H1 (cell line): ENCODE data around the gene HRNR. TPM values are rescaled to one million over a fixed set of nuclear protein-coding genes. Genes with fewer than 3 reads are reported as not detected.

Source experiments
- CTCF ChIA-PET: fragments of 300-600 bp; sonication (Branson Sonifier 250); formaldehyde crosslinking; loops from one replicate; lab custom pipeline; 2021; ENCODE audit not compliant: partially characterized antibody; lab: Charles Lee
- POLR2A ChIA-PET: fragments of 300-600 bp; sonication (Branson Sonifier 250); formaldehyde crosslinking; loops from one replicate; lab custom pipeline; 2021; ENCODE audit warnings: inconsistent platforms; ENCODE audit not compliant: partially characterized antibody; lab: Charles Lee
- DNase-seq, 2 experiments: peaks; one replicate each; pipeline versions ENCODE4 v3.0.0 to v3.0.0-alpha.2; 2010 to 2022; ENCODE audit warnings: low spot score in 2 of 2, low read depth in 1 of 2, mixed read lengths in 1 of 2
- FAIRE-seq: peaks from 2 replicates; lab custom pipeline; 2011; peaks lifted over from hg19 to GRCh38; lab: Jason Lieb, UNC
- H2AFZ ChIP-seq: 2 replicates; pipeline ENCODE4 v1.8.1; 2012; ENCODE audit warnings: low read length, inconsistent platforms
- H2AK5ac ChIP-seq: 2 replicates; pipeline ENCODE4 v1.6.1; 2013; ENCODE audit warnings: low read depth, low read length
- H2BK120ac ChIP-seq: replicated peaks from 2 replicates; pipeline ENCODE3; 2013; ENCODE audit warnings: low read depth, low read length, inconsistent platforms
- H2BK12ac ChIP-seq: 2 replicates; pipeline ENCODE4 v1.6.1; 2013; ENCODE audit warnings: low read depth, low read length
- H2BK15ac ChIP-seq: 2 replicates; pipeline ENCODE4 v1.6.1; 2013; ENCODE audit warnings: low read length
- H2BK20ac ChIP-seq: 2 replicates; pipeline ENCODE4 v1.6.1; 2013; ENCODE audit warnings: low read length
- H2BK5ac ChIP-seq: 2 replicates; pipeline ENCODE4 v1.6.1; 2013; ENCODE audit warnings: low read depth, low read length
- H3K14ac ChIP-seq: 2 replicates; pipeline ENCODE4 v1.6.1; 2013; ENCODE audit warnings: inconsistent platforms; ENCODE audit not compliant: insufficient read length
- H3K18ac ChIP-seq: 2 replicates; pipeline ENCODE4 v1.6.1; 2013; ENCODE audit warnings: low read length; ENCODE audit errors: extremely low read depth
- H3K23ac ChIP-seq: 2 replicates; pipeline ENCODE4 v1.6.1; 2013; ENCODE audit warnings: inconsistent platforms; ENCODE audit not compliant: insufficient read length
- H3K23me2 ChIP-seq: 2 replicates; pipeline ENCODE4 v1.6.1; 2013; ENCODE audit warnings: low read depth, low read length
- H3K27ac ChIP-seq: 2 replicates; pipeline ENCODE4 v1.6.1; 2011; ENCODE audit warnings: low read depth, low read length, inconsistent platforms
- H3K27me3 ChIP-seq, 4 experiments: replicated peaks in 1 of 4; 1 replicate in 1 of 4; 2 replicates in 3 of 4; pipeline versions ENCODE4 v1.6.1 to v1.8.1; 2011 to 2013; ENCODE audit warnings: low read length in 3 of 4, mild to moderate bottlenecking in 3 of 4, inconsistent platforms in 2 of 4, mixed read lengths in 2 of 4, moderate library complexity in 1 of 4; ENCODE audit not compliant: control insufficient read depth in 3 of 4, insufficient read depth in 3 of 4; ENCODE audit errors: extremely low read depth in 1 of 4
- H3K36me3 ChIP-seq, 4 experiments: 2 replicates each; pipeline versions ENCODE4 v1.6.1 to v1.8.1; 2011 to 2013; ENCODE audit warnings: mild to moderate bottlenecking in 4 of 4, low read length in 3 of 4, moderate library complexity in 2 of 4, control low read depth in 1 of 4, inconsistent platforms in 1 of 4; ENCODE audit not compliant: insufficient read depth in 4 of 4, control insufficient read depth in 2 of 4
- H3K4ac ChIP-seq: replicated peaks from 2 replicates; pipeline ENCODE3; 2013; ENCODE audit warnings: low read length, low read depth, mixed read lengths, inconsistent platforms; ENCODE audit not compliant: insufficient read length
- H3K4me1 ChIP-seq, 4 experiments: replicated peaks in 1 of 4; 1 replicate in 1 of 4; 2 replicates in 3 of 4; pipeline versions ENCODE4 v1.6.1 to v1.8.1; 2011 to 2013; ENCODE audit warnings: low read length in 3 of 4, inconsistent platforms in 2 of 4, mixed read lengths in 1 of 4; ENCODE audit not compliant: insufficient read depth in 4 of 4, control insufficient read depth in 3 of 4
- H3K4me2 ChIP-seq, 2 experiments: 2 replicates each; pipeline versions ENCODE4 v1.6.1 to v1.8.1; 2011 to 2013; ENCODE audit warnings: low read depth in 2 of 2, low read length in 2 of 2, control low read depth in 1 of 2, inconsistent platforms in 1 of 2, mild to moderate bottlenecking in 1 of 2; ENCODE audit not compliant: insufficient read depth in 1 of 2
- H3K4me3 ChIP-seq, 4 experiments: fragments of 200-600, 300-600 bp in 1 of 4; sonication (generic), shearing (Covaris generic), sonication (Bioruptor Twin) in 1 of 4; 2 replicates each; pipeline versions ENCODE4 v1.5.1 to v1.8.1; 2011 to 2016; ENCODE audit warnings: low read length in 4 of 4, low read depth in 3 of 4, control low read depth in 2 of 4, inconsistent platforms in 2 of 4, mild to moderate bottlenecking in 2 of 4, mixed read lengths in 1 of 4, moderate library complexity in 1 of 4; ENCODE audit not compliant: insufficient read depth in 2 of 4; ENCODE audit errors: extremely low read depth in 1 of 4
- H3K56ac ChIP-seq: replicated peaks from 2 replicates; pipeline ENCODE3; 2013; ENCODE audit warnings: low read depth, mild to moderate bottlenecking, mixed read lengths, low read length, inconsistent platforms; ENCODE audit not compliant: insufficient read length
- H3K79me1 ChIP-seq: 2 replicates; pipeline ENCODE4 v1.6.1; 2013; ENCODE audit warnings: low read depth, low read length, control low read depth
- H3K79me2 ChIP-seq, 2 experiments: 2 replicates each; pipeline versions ENCODE4 v1.6.1 to v1.8.1; 2012 to 2013; ENCODE audit warnings: low read length in 2 of 2, mild to moderate bottlenecking in 2 of 2, inconsistent platforms in 1 of 2; ENCODE audit not compliant: insufficient read depth in 2 of 2, control insufficient read depth in 1 of 2
- H3K9ac ChIP-seq, 4 experiments: replicated peaks in 1 of 4; 1 replicate in 1 of 4; 2 replicates in 3 of 4; pipeline versions ENCODE4 v1.6.1 to v1.8.1; 2011 to 2013; ENCODE audit warnings: low read depth in 3 of 4, low read length in 3 of 4, control low read depth in 2 of 4, mild to moderate bottlenecking in 2 of 4, moderate library complexity in 2 of 4, inconsistent platforms in 1 of 4; ENCODE audit errors: extremely low read depth in 1 of 4
- H3K9me3 ChIP-seq, 2 experiments: 2 replicates each; pipeline versions ENCODE4 v1.6.1 to v1.8.1; 2012 to 2013; ENCODE audit warnings: mild to moderate bottlenecking in 2 of 2, moderate library complexity in 2 of 2, control low read depth in 1 of 2, inconsistent platforms in 1 of 2, low read depth in 1 of 2, low read length in 1 of 2, mixed read lengths in 1 of 2; ENCODE audit not compliant: insufficient read depth in 2 of 2
- H4K20me1 ChIP-seq, 2 experiments: replicated peaks in 1 of 2; 2 replicates each; pipeline versions ENCODE3 to v1.8.1; 2011 to 2013; ENCODE audit warnings: inconsistent platforms in 2 of 2, low read length in 2 of 2, mild to moderate bottlenecking in 1 of 2; ENCODE audit not compliant: insufficient read depth in 2 of 2, control insufficient read depth in 1 of 2
- H4K5ac ChIP-seq: 2 replicates; pipeline ENCODE4 v1.6.1; 2013; ENCODE audit warnings: low read length, low read depth, mixed read lengths, inconsistent platforms; ENCODE audit not compliant: insufficient read length
- H4K8ac ChIP-seq: 2 replicates; pipeline ENCODE4 v1.8.0; 2013; ENCODE audit warnings: mild to moderate bottlenecking, moderate library complexity, low read length, inconsistent platforms; ENCODE audit not compliant: insufficient read depth; ENCODE audit errors: extremely low read depth
- H4K91ac ChIP-seq: replicated peaks from 2 replicates; pipeline ENCODE3; 2013; ENCODE audit warnings: low read length, mixed read lengths, inconsistent platforms; ENCODE audit not compliant: insufficient read length
- BACH1 ChIP-seq: IDR thresholded peaks from 2 replicates; pipeline ENCODE4 v1.6.1; 2012; ENCODE audit warnings: low read length, improper control_type of control experiment
- CBX5 ChIP-seq: fragments of 300-800, 300-1000 bp; sonication (generic); IDR thresholded peaks from 2 replicates; pipeline ENCODE4 v1.7.1; 2016; ENCODE audit warnings: antibody characterized with exemption, low read length, low read depth
- JUND ChIP-seq: IDR thresholded peaks from 2 replicates; pipeline ENCODE4 v1.6.1; 2011; ENCODE audit warnings: mild to moderate bottlenecking, improper control_type of control experiment, low read length
- KDM1A ChIP-seq: fragments of 200-600, 300-600 bp; sonication (generic); IDR thresholded peaks from 2 replicates; pipeline ENCODE4 v1.7.1; 2016; ENCODE audit warnings: mild to moderate bottlenecking, low read length, borderline replicate concordance
- MAFK ChIP-seq: IDR thresholded peaks from 2 replicates; pipeline ENCODE4 v1.6.1; 2012; ENCODE audit warnings: low read depth, mild to moderate bottlenecking, improper control_type of control experiment, low read length
- RAD21 ChIP-seq, 2 experiments: IDR thresholded peaks in 1 of 2; conservative IDR thresholded peaks in 1 of 2; 2 replicates each; pipeline ENCODE4 v1.6.1; 2011; ENCODE audit warnings: low read depth in 2 of 2, low read length in 2 of 2, improper control_type of control experiment in 1 of 2, inconsistent platforms in 1 of 2, mild to moderate bottlenecking in 1 of 2, moderate library complexity in 1 of 2
- SIRT6 ChIP-seq: IDR thresholded peaks from one replicate; pipeline ENCODE4 v1.7.1; 2012; ENCODE audit warnings: low read length, inconsistent platforms
- SP4 ChIP-seq: IDR thresholded peaks from 2 replicates; pipeline ENCODE4 v1.6.1; 2012; ENCODE audit warnings: low read length, inconsistent platforms
- TEAD4 ChIP-seq: IDR thresholded peaks from 2 replicates; pipeline ENCODE4 v1.6.1; 2012; ENCODE audit warnings: low read depth, low read length, inconsistent platforms, mixed read lengths
- WGBS, 2 experiments: shearing (Covaris generic) in 1 of 2; methylation state at CpG; one replicate each; pipeline versions ENCODE4 v1.1.6 to v1.1.7; 2013 to 2015; ENCODE audit warnings: low lambda C conversion rate in 2 of 2, mixed read lengths in 2 of 2, inconsistent platforms in 1 of 2, low coverage in 1 of 2, missing lambda C conversion rate in 1 of 2; ENCODE audit not compliant: insufficient replicate concordance in 2 of 2, insufficient coverage in 1 of 2, insufficient read length in 1 of 2; ENCODE audit errors: extremely low coverage in 1 of 2, missing lambda C conversion rate in 1 of 2; 5-methylcytosine and 5-hydroxymethylcytosine counted together
- polyA plus RNA-seq, 7 experiments: library from polyadenylated mRNA; depleted of rRNA in 3 of 7; stranded (reverse) in 5 of 7; unstranded in 2 of 7; fragments of >200 nt in 5 of 7; fragments of 200-250 nt in 2 of 7; gene quantifications; 1 replicate in 5 of 7; 2 replicates in 1 of 7; 4 replicates in 1 of 7; pipeline versions ENCODE4 v1.2.1 to v1.2.3, GENCODE V29; 2011 to 2013; ENCODE audit warnings: missing spikeins in 2 of 7, mixed read lengths in 2 of 7
- total RNA-seq: library from RNA; stranded (reverse); fragmentation: NEBNext Ultra II Directional; extraction: Animal tissue kit (Norgen Biotek cat#: 25700); gene quantifications from 2 replicates; pipeline ENCODE4 v1.2.1, GENCODE V29; 2021
- TF ChIP-seq, protein P1 (sequence below), 3 experiments: IDR thresholded peaks; 1 replicate in 2 of 3; 2 replicates in 1 of 3; pipeline versions ENCODE4 v1.5.1 to v1.6.1; 2011; ENCODE audit warnings: low read length in 3 of 3, mild to moderate bottlenecking in 3 of 3, inconsistent platforms in 2 of 3, low read depth in 1 of 3, moderate library complexity in 1 of 3; ENCODE audit not compliant: insufficient read depth in 1 of 3; ENCODE audit errors: control extremely low read depth in 1 of 3

Gene HRNR
- total and polyA plus RNA-seq, 2 of the 8 experiments (the other 6 are each of a cell fraction or from before 2014, with no cell fraction given): not detected

DNA sequence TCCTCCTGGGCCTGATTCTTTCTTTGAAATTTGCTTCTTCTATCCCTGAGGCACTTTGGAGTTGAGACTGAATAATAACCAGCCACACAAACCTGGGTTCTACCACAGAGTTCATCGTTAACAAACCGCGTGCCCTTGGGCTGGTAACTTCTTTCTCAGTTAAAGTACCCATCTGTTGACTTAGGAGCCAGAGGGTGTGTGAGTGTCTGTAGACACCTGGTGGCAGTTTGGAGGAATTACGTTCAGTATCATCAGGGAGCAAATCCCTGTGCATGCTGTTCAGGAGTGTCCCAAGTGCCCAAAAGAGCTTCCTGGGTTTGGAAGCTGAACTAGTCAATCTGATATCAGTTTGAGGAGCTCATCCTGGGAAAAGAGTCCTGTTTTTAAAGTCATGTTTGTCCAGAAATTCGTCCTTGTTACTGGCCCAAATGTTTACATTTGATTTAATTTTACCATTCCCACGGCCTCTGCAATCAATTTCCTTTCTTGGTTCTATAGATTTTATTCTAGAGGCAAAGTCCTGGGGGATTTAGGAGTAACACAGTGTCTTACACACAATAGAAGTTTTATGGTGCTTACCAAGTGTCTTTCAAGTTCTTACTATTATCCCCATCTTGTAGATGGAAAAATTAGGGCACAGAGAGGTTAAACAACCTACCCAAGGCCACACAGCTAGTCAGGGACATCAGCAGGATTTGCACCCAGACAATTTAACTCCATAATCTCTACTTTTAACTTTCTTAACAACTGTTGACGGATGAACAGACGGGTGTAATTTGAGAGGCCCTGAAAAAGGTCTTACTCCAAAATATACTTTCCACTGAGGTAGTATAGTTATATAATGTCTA, 38.2 kb downstream of the HRNR start:
- Histone ChIP-seq H3K23ac (no peak overlapping the region), H3K79me2 (no peaks in the 10 kb centered on the region), H3K27ac (no peak overlapping the region), H3K4ac (no peak overlapping the region), H3K9ac (no peak overlapping the region), H4K5ac (no peak overlapping the region), H3K4me1 (no peaks in the 10 kb centered on the region), H2AFZ (no peak overlapping the region), H3K27me3 (0 out of 7 replicates have a peak, but pooled peaks cover 0 to 2% (median 0%) of the 10 kb centered on the region in 4 experiments), H3K4me2 (no peak overlapping the region), H3K23me2 (no peaks in the 10 kb centered on the region), H3K79me1 (no peaks in the 10 kb centered on the region), H2BK120ac (no peak overlapping the region), H2BK12ac (no peak overlapping the region), H3K9me3 (peaks cover 8 to 37% of the 10 kb centered on the region in 2 experiments; a peak in 3 of 4 replicates), H4K8ac (no peak overlapping the region), H4K20me1 (no peaks in the 10 kb centered on the region), H2BK20ac (no peak overlapping the region), H2BK5ac (no peak overlapping the region), H3K56ac (no peak overlapping the region), H3K14ac (no peak overlapping the region), H3K18ac (no peak overlapping the region), H2AK5ac (no peak overlapping the region), H4K91ac (no peak overlapping the region), H2BK15ac (no peak overlapping the region), H3K4me3 (no peak overlapping the region), H3K36me3 (no peaks in the 10 kb centered on the region)
- POLR2A ChIA-PET: no interaction called here
- DNase-seq (peak in 1 of 2 experiments; percentile 42), FAIRE-seq (peak; percentile 52)
- no peak for TF ChIP-seq BACH1
- no peak for TF ChIP-seq SP4
- peak; percentile 75 to 83 for TF ChIP-seq RAD21 (IDR thresholded peaks at IDR 0.05 in 1 of 2, conservative IDR thresholded peaks at IDR 0.05 in 1 of 2; ENCODE audit: low read depth in 2 of 2, low read length in 2 of 2)
- TF ChIP-seq TEAD4: no peak
- TF ChIP-seq JUND: no peak
- TF ChIP-seq, protein P1, sequence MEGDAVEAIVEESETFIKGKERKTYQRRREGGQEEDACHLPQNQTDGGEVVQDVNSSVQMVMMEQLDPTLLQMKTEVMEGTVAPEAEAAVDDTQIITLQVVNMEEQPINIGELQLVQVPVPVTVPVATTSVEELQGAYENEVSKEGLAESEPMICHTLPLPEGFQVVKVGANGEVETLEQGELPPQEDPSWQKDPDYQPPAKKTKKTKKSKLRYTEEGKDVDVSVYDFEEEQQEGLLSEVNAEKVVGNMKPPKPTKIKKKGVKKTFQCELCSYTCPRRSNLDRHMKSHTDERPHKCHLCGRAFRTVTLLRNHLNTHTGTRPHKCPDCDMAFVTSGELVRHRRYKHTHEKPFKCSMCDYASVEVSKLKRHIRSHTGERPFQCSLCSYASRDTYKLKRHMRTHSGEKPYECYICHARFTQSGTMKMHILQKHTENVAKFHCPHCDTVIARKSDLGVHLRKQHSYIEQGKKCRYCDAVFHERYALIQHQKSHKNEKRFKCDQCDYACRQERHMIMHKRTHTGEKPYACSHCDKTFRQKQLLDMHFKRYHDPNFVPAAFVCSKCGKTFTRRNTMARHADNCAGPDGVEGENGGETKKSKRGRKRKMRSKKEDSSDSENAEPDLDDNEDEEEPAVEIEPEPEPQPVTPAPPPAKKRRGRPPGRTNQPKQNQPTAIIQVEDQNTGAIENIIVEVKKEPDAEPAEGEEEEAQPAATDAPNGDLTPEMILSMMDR (IDR thresholded peaks at IDR 0.05; ENCODE audit: control extremely low read depth in 1 of 3, insufficient read depth in 1 of 3, low read depth in 1 of 3, low read length in 3 of 3): peak; percentile 46 to 77 (median 74)
- no peak for TF ChIP-seq KDM1A
- TF ChIP-seq SIRT6: no peak
- no peak for TF ChIP-seq MAFK
- no peak for TF ChIP-seq CBX5
- WGBS, 2 experiments: 39% methylated on average over 8 of the region's 8 CpGs; no CpG with 5 or more reads in 1 of the 2 experiments
- CTCF ChIA-PET: interaction anchor here (0.6 to 2.3 kb wide), 10 partner anchors 11 to 191 kb away, joined by 3 to 10 read pairs (median 4); no protein-coding TSS in a partner anchor
